Esophagus (tissue), 2 donors: ENCODE results near the gene BATF. TPM values are rescaled to one million over a fixed set of nuclear protein-coding genes. Genes with fewer than 3 reads are reported as not detected.

Experiments used
- H3K27ac ChIP-seq, 2 donors: one replicate each; pipeline ENCODE4 v1.5.1; 2013; ENCODE audit warnings: low read depth in 2 of 2, mild to moderate bottlenecking in 2 of 2, inconsistent platforms in 1 of 2, low read length in 1 of 2, moderate library complexity in 1 of 2
- H3K27me3 ChIP-seq, 2 donors: one replicate each; pipeline ENCODE4 v1.6.1; 2013; ENCODE audit warnings: low read length in 2 of 2, control low read depth in 1 of 2, mild to moderate bottlenecking in 1 of 2; ENCODE audit not compliant: insufficient read depth in 2 of 2, control insufficient read depth in 1 of 2
- H3K36me3 ChIP-seq, 2 donors: one replicate each; pipeline ENCODE4 v1.6.1; 2013; ENCODE audit warnings: low read length in 1 of 2; ENCODE audit not compliant: control insufficient read depth in 2 of 2, insufficient read depth in 2 of 2
- H3K4me1 ChIP-seq, 2 donors: one replicate each; pipeline ENCODE4 v1.6.1; 2013; ENCODE audit warnings: low read length in 1 of 2; ENCODE audit not compliant: control insufficient read depth in 2 of 2, insufficient read depth in 2 of 2
- H3K4me3 ChIP-seq, 2 donors: one replicate each; pipeline ENCODE4 v1.5.1; 2013; ENCODE audit warnings: low read length in 2 of 2, mild to moderate bottlenecking in 2 of 2, low read depth in 1 of 2, moderate library complexity in 1 of 2
- H3K9me3 ChIP-seq, 2 donors: one replicate each; pipeline ENCODE4 v1.6.1; 2013; ENCODE audit warnings: mild to moderate bottlenecking in 2 of 2, low read depth in 1 of 2, low read length in 1 of 2, moderate library complexity in 1 of 2; ENCODE audit not compliant: control insufficient read depth in 2 of 2, insufficient read depth in 1 of 2
- WGBS, 2 donors: extraction: QIAGEN DNeasy Blood & Tissue Kit; methylation state at CpG; one replicate each; pipeline ENCODE4 v1.1.7; 2013; 5-methylcytosine and 5-hydroxymethylcytosine counted together
- polyA plus RNA-seq, 2 donors: library from polyadenylated mRNA; stranded (reverse); fragments of 200-250 nt; gene quantifications; one replicate each; pipeline ENCODE4 v1.2.3, GENCODE V29; 2013
- donor health status: healthy with polysubstance abuse.
- donor health status: Bipolar disorder and iron deficiency.

The BATF gene
- polyA plus RNA-seq, 2 donors, result 1.8 to 2.0 TPM

DNA sequence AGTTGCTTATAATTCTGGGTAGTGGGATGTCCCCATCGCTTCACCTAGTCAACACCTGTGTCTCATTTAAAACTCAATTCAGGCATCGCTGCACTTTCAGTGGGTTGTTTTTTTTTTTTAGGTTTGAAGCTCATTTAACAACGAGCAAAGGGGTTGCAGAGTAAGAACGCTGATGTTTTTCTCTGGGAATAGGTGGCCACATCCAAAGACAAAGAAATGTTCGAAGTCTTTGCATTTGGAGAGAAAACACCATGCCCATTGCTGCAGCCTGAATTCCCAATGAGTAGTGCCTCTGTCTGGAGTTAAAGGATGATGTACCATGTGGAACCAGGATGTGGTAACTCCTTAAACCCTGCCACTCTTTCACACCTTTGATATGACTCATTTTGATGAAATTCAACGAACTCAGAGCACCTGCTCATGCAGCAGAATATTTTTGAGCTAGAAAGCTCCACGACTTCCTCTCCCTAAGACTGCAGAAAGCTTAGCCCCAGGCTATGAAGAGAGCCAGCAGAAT, 35.1 kb upstream of the BATF start:
- Histone ChIP-seq H3K4me1 (peaks cover 0 to 3% of the 10 kb centered on the region in 2 donors), H3K9me3 (no peaks in the 10 kb centered on the region), H3K36me3 (no peaks in the 10 kb centered on the region), H3K27ac (no peak overlapping the region), H3K27me3 (no peaks in the 10 kb centered on the region), H3K4me3 (no peak overlapping the region)
- WGBS, 2 donors, result 66 to 70% methylated on average over 7 of the region's 7 CpGs

- Histone ChIP-seq H3K9me3 (no peaks in the 10 kb centered on the region), H3K27me3 (no peaks in the 10 kb centered on the region), H3K27ac (no peak overlapping the region), H3K4me3 (no peak overlapping the region), H3K36me3 (no peaks in the 10 kb centered on the region), H3K4me1 (no peaks in the 10 kb centered on the region)
- 73 to 78% methylated on average over 6 of the region's 6 CpGs for WGBS, 2 donors
Measured at GRCh38 chr14:75489480-75489837, 32.8 kb upstream of the BATF start.

DNA sequence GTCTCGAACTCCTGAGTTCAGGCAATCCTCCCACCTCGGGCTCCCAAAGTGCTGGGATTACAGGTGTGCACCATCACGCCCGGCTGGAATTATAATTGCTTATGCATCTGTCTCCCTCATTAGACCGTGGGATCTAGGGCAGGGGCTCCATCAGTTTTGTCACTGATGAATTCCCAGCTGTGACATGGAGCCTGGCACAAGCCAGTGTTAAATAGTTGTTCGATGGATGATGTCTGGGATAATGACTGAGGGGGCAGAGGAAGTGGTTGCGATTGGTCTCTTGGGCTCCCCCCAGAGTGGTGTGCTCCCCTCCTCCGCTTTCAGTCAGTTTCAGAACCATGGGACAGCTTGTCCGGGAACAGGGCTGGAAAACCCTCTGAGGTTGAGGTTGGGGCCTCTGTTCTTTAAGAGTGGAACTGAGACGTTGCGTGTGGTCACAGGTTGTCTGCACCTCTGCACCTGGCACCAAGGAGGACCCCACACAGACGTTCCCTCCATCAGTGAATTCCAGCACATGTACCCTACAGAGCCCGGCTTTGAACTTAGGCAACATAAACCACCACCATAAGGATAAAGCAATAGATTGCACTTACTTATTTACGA, 30.8 kb upstream of the BATF start:
- H3K27ac ChIP-seq, result no peak overlapping the region
- WGBS, 2 donors, result 81 to 85% methylated on average over 14 of the region's 14 CpGs
- no peaks in the 10 kb centered on the region for H3K36me3 ChIP-seq
- H3K4me3 ChIP-seq, result no peak overlapping the region
- no peaks in the 10 kb centered on the region for H3K9me3 ChIP-seq
- no peaks in the 10 kb centered on the region for H3K4me1 ChIP-seq
- H3K27me3 ChIP-seq, result no peaks in the 10 kb centered on the region

DNA sequence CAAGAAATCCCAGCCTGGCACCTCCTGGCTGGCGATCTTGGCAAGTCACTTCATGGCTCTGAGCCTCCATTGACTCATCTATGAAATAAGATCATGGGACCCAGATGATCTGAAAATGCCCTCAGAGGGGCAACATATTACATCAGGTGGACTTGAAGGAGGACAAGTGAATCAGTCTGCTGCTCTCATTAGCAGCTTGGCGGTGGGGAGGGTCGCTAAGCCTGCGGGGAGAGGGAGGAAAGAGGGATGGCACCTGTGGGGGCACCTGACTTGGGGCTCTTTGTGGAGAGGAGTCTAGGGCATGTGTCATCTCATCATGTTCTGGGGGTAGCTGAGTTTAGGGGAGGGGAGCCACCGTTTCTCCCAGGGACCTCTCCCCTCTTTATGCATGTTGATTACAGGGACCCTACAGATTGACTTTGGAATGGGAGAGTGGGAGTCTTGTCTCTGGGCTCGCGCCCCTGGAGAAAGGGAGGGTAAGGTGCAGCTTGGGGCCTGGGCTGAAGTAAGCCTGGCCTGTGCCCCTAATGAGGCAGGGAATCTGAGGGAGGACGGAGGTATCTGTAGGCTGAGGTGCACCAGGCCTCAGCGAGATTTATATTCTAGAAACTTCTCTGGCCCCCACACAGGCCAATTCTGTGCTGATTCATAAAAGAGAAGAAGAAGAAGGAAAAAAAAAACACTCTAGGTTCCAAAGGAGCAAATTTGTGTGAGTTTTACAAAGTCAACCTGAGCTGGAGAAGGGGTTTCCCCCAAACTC, 29.3 kb upstream of the BATF start:
- WGBS, 2 donors, result 89% methylated on average over 9 of the region's 9 CpGs
- Histone ChIP-seq H3K27me3 (no peaks in the 10 kb centered on the region), H3K4me1 (no peaks in the 10 kb centered on the region), H3K27ac (no peak overlapping the region), H3K36me3 (no peaks in the 10 kb centered on the region), H3K4me3 (no peak overlapping the region), H3K9me3 (no peaks in the 10 kb centered on the region)

DNA sequence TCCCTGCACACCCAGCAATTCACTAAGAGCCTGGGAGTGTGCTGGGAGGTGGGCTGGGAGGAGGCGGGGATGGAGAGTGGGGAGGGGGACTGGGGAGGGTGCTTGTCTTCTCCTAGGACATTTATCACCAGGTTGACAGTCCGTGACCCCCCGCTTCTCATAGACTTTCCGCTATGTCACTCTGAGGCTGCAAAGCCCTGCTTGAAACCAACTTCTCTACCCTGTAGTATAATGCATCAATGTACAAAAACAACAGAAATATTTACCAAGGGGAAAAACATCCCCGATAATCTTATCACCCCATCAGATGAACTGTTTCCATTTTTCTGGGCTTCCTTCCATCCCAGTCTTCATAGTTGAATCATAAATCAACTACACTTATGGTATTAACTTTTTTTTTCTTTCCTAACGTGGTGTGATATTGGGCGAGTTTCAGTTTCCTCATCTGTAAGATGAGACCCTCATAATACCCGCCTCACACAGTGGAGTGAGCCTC, 28.6 kb upstream of the BATF start:
- H3K36me3 ChIP-seq, result no peaks in the 10 kb centered on the region
- WGBS, 2 donors, result 62 to 66% methylated on average over 8 of the region's 8 CpGs

GRCh38 chr14:75494896-75495295, 27.4 kb upstream of the BATF start:
- no peak overlapping the region for H3K27ac ChIP-seq
- no peaks in the 10 kb centered on the region for H3K9me3 ChIP-seq
- no peaks in the 10 kb centered on the region for H3K27me3 ChIP-seq
- WGBS, 2 donors, result 90 to 93% methylated on average over 5 of the region's 5 CpGs
- H3K4me1 ChIP-seq, result no peaks in the 10 kb centered on the region
- H3K4me3 ChIP-seq, result no peak overlapping the region
- no peaks in the 10 kb centered on the region for H3K36me3 ChIP-seq

More for the DNA sequence above, 28.6 kb upstream of the BATF start:
- Histone ChIP-seq H3K4me1 (no peaks in the 10 kb centered on the region), H3K4me3 (no peak overlapping the region), H3K9me3 (no peaks in the 10 kb centered on the region), H3K27me3 (no peaks in the 10 kb centered on the region), H3K27ac (no peak overlapping the region)

DNA sequence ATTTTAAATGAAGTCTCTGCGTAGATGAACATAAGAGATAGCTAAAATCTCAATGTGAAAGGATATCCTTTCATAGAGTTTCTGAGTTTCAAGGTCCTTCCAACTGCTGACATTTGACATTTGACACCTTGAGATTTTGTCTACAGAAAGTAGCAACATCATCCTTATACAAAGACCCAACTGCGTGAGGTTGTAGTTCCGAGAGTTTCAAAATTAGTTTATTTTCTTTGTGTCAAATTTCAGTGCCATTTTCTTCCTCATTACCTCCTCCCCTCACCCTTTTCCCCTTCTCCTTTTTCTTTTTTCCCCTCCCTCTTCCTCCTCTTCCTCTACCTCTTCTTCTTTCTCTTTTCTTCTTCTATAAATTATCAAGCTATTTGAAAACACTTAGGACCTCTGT, 26.9 kb upstream of the BATF start:
- no peak overlapping the region for H3K4me3 ChIP-seq
- no peaks in the 10 kb centered on the region for H3K9me3 ChIP-seq
- 79 to 83% methylated on average over 3 of the region's 3 CpGs for WGBS, 2 donors
- H3K27ac ChIP-seq, result no peak overlapping the region
- no peaks in the 10 kb centered on the region for H3K36me3 ChIP-seq
- no peaks in the 10 kb centered on the region for H3K27me3 ChIP-seq
- no peaks in the 10 kb centered on the region for H3K4me1 ChIP-seq

DNA sequence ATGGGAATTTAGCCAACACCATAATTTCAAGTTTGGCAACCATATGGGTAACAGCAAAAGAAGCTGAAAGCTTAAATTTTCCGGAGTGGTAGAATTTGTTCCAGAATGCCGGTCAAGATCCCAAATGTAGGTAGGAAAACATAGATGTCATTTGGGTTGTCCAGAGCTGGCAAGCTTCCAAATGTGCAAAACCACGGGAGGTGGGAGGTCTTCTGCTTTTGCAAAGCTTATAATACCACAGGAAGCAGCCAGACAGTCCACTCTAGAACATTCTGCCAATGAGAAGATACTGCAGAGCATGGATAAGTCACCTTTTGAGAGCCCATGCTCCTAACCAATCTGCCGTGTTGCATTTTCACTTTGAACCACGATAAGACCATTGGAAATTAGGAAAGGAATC, 26.4 kb upstream of the BATF start:
- H3K36me3 ChIP-seq, result no peaks in the 10 kb centered on the region
- 72 to 81% methylated on average over 5 of the region's 5 CpGs for WGBS, 2 donors
- no peaks in the 10 kb centered on the region for H3K4me1 ChIP-seq
- H3K4me3 ChIP-seq, result no peak overlapping the region
- no peaks in the 10 kb centered on the region for H3K27me3 ChIP-seq
- no peak overlapping the region for H3K27ac ChIP-seq
- no peaks in the 10 kb centered on the region for H3K9me3 ChIP-seq

DNA sequence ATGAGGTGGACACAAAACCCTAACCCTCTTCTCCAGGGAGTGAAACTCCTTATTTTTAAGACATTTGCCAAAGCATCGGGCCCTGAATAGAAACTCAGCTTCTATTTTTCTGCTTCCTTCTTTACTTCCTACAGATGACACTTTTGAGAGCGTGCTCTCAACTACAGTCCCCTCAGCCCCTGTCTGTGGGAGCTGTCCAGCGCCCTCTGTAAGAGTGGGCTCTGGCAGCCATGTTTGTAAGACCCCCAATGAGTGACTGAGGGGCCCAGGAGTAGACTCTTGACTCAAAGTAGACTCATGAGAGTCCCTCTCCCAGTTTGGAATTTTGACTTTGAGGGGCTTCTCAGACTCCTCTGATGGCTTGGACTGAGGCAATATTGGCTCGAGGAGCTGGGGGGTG, 25.5 kb upstream of the BATF start:
- no peaks in the 10 kb centered on the region for H3K27me3 ChIP-seq
- no peaks in the 10 kb centered on the region for H3K36me3 ChIP-seq
- H3K9me3 ChIP-seq, result no peaks in the 10 kb centered on the region
- 88 to 93% methylated on average over 4 of the region's 4 CpGs for WGBS, 2 donors
- H3K27ac ChIP-seq, result no peak overlapping the region
- H3K4me3 ChIP-seq, result no peak overlapping the region
- no peaks in the 10 kb centered on the region for H3K4me1 ChIP-seq

DNA sequence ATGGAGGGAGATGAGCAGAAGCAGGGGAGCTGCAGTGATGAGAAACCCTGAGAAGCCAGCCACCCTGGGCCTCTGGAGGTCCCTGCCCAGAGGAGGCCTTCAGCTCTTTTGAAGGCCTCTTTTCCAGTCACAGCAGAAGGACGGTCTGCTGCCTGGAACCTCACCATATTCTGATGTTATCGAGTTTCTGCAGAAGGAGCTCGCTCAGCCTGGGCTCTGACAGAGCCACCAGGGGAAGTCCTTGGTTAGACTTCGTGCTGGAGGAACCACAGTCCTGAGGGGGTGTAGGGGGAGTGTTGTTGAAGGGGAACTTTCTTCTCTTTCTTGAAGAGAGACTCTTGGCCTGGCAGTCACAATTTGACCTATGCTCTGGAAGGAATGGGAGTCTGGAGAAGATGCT, 25.1 kb upstream of the BATF start:
- 74 to 80% methylated on average over 4 of the region's 4 CpGs for WGBS, 2 donors
- H3K9me3 ChIP-seq, result no peaks in the 10 kb centered on the region

More for the DNA sequence above, 25.1 kb upstream of the BATF start:
- Histone ChIP-seq H3K36me3 (no peaks in the 10 kb centered on the region), H3K27me3 (no peaks in the 10 kb centered on the region), H3K4me3 (no peak overlapping the region), H3K4me1 (no peaks in the 10 kb centered on the region), H3K27ac (no peak overlapping the region)
